OCI-LY3 (cell line): ENCODE data around the gene COL4A5.

Source experiments
- CTCF ChIP-seq: fragments of 200-600, 300-600 bp; sonication (generic); IDR thresholded peaks from 2 replicates; pipeline ENCODE4 v1.5.1; 2014; ENCODE audit warnings: antibody characterized with exemption, low read length, low read depth
- EZH2phosphoT487 ChIP-seq: fragments of 200-600 bp; shearing (Covaris generic); IDR thresholded peaks from 2 replicates; pipeline ENCODE4 v1.6.1; 2018; ENCODE audit warnings: antibody characterized with exemption, mixed run types, low read depth

DNA sequence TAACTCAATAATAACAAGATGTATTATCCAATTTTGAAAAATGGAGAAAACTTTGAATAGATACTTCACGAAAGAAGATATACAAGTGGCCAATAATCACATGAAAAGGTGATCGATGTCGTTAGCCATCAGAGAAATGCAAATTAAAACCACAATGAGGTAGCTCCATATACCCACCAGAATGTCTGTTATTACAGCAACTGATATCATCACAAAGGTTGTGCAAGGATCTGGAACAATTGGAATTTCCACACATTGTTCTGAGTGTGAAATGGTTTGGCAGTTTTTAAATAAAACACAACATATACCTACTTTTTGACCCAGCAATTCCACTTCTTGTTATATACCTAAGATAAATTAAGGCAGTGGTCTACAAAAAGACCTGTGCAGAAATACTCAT, 225.1 kb downstream of the COL4A5 start:
- no peak for TF ChIP-seq CTCF
- TF ChIP-seq EZH2phosphoT487 = no peak
